Stimulated activated CD8-positive, alpha-beta memory T cell treated with anti-CD3 and anti-CD28 coated beads, Interleukin-12 subunit alpha, Interleukin-12 subunit beta, amount 100 ng/mL, for 4 hours (primary cell): ENCODE data around the gene POM121.
"Not testable (repeated sequence)": the region's sequence is repeated elsewhere in the genome, so short reads cannot be mapped to it uniquely, and the experiment has no call there.

ENCODE experiments used
- DNase-seq: peaks from one replicate; pipeline ENCODE4 v3.0.0-alpha.2; 2020; ENCODE audit warnings: low read depth

POM121 gene

GRCh38 chr7:72949686-72950085, 24.8 kb downstream of the POM121 start:
- not testable (repeated sequence) for DNase-seq

GRCh38 chr7:72950432-72950831, 25.5 kb downstream of the POM121 start:
- DNase-seq = not testable (repeated sequence)

- DNase-seq = not testable (repeated sequence)
These were observed 29.1 kb downstream of the POM121 start for GRCh38 chr7:72953901-72954562.

GRCh38 chr7:72954563-72955198, 29.8 kb downstream of the POM121 start:
- not testable (repeated sequence) for DNase-seq

- not testable (repeated sequence) for DNase-seq
These were observed 35.1 kb downstream of the POM121 start for GRCh38 chr7:72960029-72960428.

- DNase-seq = not testable (repeated sequence)
These were observed 35.9 kb downstream of the POM121 start for GRCh38 chr7:72960626-72961345.

GRCh38 chr7:72961346-72961650, 36.4 kb downstream of the POM121 start:
- not testable (repeated sequence) for DNase-seq

GRCh38 chr7:72963056-72963455, 38.2 kb downstream of the POM121 start:
- DNase-seq = not testable (repeated sequence)

GRCh38 chr7:72965186-72965975, 40.5 kb downstream of the POM121 start:
- not testable (repeated sequence) for DNase-seq

- not testable (repeated sequence) for DNase-seq
These were observed 42.0 kb downstream of the POM121 start for GRCh38 chr7:72966892-72967291.

- DNase-seq = not testable (repeated sequence)
These were observed 44.2 kb downstream of the POM121 start, which contains the start of gene TRIM74 for GRCh38 chr7:72968980-72969516. TSS of gene TRIM74 (minus strand) at chr7:72969466. CDS start at chr7:72966157, 3,309 bp downstream.

- not testable (repeated sequence) for DNase-seq
These were observed 44.8 kb downstream of the POM121 start for GRCh38 chr7:72969688-72970087.

- DNase-seq = not testable (repeated sequence)
These were observed 46.6 kb downstream of the POM121 start for GRCh38 chr7:72971505-72971904.

- not testable (repeated sequence) for DNase-seq
These were observed 49.9 kb downstream of the POM121 start for GRCh38 chr7:72974781-72975180.

- not testable (repeated sequence) for DNase-seq
These were observed 50.9 kb downstream of the POM121 start for GRCh38 chr7:72975656-72976286.

- DNase-seq = not testable (repeated sequence)
These were observed 51.5 kb downstream of the POM121 start for GRCh38 chr7:72976434-72976833.

- DNase-seq = not testable (repeated sequence)
These were observed 55.5 kb downstream of the POM121 start for GRCh38 chr7:72980382-72980781.

GRCh38 chr7:72982084-72982483, 57.2 kb downstream of the POM121 start:
- not testable (repeated sequence) for DNase-seq

- DNase-seq = not testable (repeated sequence)
These were observed 65.4 kb downstream of the POM121 start for GRCh38 chr7:72990146-72990913.

- not testable (repeated sequence) for DNase-seq
These were observed 70.6 kb downstream of the POM121 start for GRCh38 chr7:72995484-72995883.
